ENCODE data around the gene NIPAL3.

DNA sequence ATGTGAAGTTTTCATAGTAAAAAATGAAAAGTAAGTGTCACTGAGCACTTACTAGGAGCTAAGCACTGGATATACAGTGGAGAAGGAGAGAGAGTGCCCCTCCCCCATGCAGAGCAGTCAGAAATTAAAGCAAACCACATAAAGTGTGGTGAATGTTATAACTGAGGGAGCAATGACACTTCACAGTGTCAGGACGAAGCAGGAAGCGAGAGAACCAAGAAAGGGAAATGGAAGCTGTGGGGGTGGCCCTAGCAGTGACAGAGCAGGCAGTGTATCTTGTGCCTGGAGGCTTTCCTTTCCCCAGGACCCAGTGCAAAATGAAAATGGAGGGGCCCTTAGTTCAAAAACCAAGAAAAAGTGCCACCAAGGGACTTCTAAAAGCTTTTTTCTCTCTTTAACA is 65.5 kb downstream of the NIPAL3 start:
- TF ChIP-seq, protein P1, sequence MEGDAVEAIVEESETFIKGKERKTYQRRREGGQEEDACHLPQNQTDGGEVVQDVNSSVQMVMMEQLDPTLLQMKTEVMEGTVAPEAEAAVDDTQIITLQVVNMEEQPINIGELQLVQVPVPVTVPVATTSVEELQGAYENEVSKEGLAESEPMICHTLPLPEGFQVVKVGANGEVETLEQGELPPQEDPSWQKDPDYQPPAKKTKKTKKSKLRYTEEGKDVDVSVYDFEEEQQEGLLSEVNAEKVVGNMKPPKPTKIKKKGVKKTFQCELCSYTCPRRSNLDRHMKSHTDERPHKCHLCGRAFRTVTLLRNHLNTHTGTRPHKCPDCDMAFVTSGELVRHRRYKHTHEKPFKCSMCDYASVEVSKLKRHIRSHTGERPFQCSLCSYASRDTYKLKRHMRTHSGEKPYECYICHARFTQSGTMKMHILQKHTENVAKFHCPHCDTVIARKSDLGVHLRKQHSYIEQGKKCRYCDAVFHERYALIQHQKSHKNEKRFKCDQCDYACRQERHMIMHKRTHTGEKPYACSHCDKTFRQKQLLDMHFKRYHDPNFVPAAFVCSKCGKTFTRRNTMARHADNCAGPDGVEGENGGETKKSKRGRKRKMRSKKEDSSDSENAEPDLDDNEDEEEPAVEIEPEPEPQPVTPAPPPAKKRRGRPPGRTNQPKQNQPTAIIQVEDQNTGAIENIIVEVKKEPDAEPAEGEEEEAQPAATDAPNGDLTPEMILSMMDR (IDR thresholded peaks at IDR 0.05): no peak
- TF ChIP-seq FOXK1 (CRISPR knock-in tag; IDR thresholded peaks at IDR 0.05): no peak
- no peak for TF ChIP-seq NR2C2 (CRISPR knock-in tag; IDR thresholded peaks at IDR 0.05)
- TF ChIP-seq ZNF232 (CRISPR knock-in tag; IDR thresholded peaks at IDR 0.05): no peak
- TF ChIP-seq NR1H2 (CRISPR knock-in tag; IDR thresholded peaks at IDR 0.05): no peak
